Thoracic aorta (tissue), 2 donors: ENCODE results near the gene FGD4. TPM values are rescaled to one million over a fixed set of nuclear protein-coding genes. Genes with fewer than 3 reads are reported as not detected.

Source experiments
- ATAC-seq: fragments of 150-250 bp; one replicate; pipeline ENCODE4 v1.8.0; 2017; ENCODE audit warnings: low read depth; ENCODE audit not compliant: insufficient number of reproducible peaks, low FRiP score
- DNase-seq: peaks from one replicate; pipeline ENCODE4 v3.0.0-alpha.2; 2020; ENCODE audit warnings: low spot score
- H3K27ac ChIP-seq, 2 donors: fragments of 200-600 bp; sonication (generic); 1 replicate in 1 of 2; 2 replicates in 1 of 2; pipeline ENCODE4 v1.5.1; 2016; ENCODE audit warnings: mild to moderate bottlenecking in 2 of 2, moderate library complexity in 2 of 2
- H3K27me3 ChIP-seq: fragments of 200-600 bp; sonication (generic); replicated peaks from 2 replicates; pipeline ENCODE4 v1.6.0; 2016; ENCODE audit warnings: mild to moderate bottlenecking; ENCODE audit not compliant: insufficient read depth
- H3K36me3 ChIP-seq: fragments of 200-600 bp; sonication (generic); one replicate; pipeline ENCODE4 v1.5.1; 2016
- H3K4me1 ChIP-seq, 2 donors: fragments of 200-600 bp; sonication (generic); 1 replicate in 1 of 2; 2 replicates in 1 of 2; pipeline versions ENCODE4 v1.5.1 to v1.6.0; 2016; ENCODE audit warnings: low read depth in 2 of 2, mild to moderate bottlenecking in 1 of 2; ENCODE audit not compliant: control insufficient read depth in 1 of 2
- H3K4me3 ChIP-seq: fragments of 200-600 bp; sonication (generic); 2 replicates; pipeline ENCODE4 v1.5.1; 2016; ENCODE audit warnings: mild to moderate bottlenecking
- H3K9me3 ChIP-seq: fragments of 200-600 bp; sonication (generic); 2 replicates; pipeline ENCODE4 v1.5.1; 2016
- CTCF ChIP-seq: fragments of 200-600 bp; sonication (generic); IDR thresholded peaks from one replicate; pipeline ENCODE4 v1.5.1; 2019; ENCODE audit warnings: antibody characterized with exemption
- total RNA-seq, 2 donors: library from RNA; depleted of rRNA; stranded (reverse); fragments of >200 nt; gene quantifications; one replicate each; pipeline versions ENCODE4 v1.1.0 to v1.2.3, GENCODE V29; 2016

FGD4 gene
- total RNA-seq, 2 donors from 2014 or later = 52.7 to 61.6 TPM

- Histone ChIP-seq H3K36me3 (peaks cover 7% of the 10 kb centered on the region), H3K4me3 (no peak overlapping the region), H3K4me1 (peaks cover 0 to 9% of the 10 kb centered on the region in 2 donors), H3K9me3 (no peaks in the 10 kb centered on the region), H3K27me3 (no peaks in the 10 kb centered on the region), H3K27ac (no peak overlapping the region)
- ATAC-seq (no peak), DNase-seq (no peak)
- TF ChIP-seq CTCF = no peak
Observed at GRCh38 chr12:32603071-32603470, 203.7 kb downstream of the FGD4 start.

GRCh38 chr12:32603858-32604257, 204.5 kb downstream of the FGD4 start:
- H3K4me1 ChIP-seq = peaks cover 0 to 9% of the 10 kb centered on the region in 2 donors
- DNase-seq = no peak
- TF ChIP-seq CTCF = no peak
- no peak overlapping the region for H3K4me3 ChIP-seq
- no peaks in the 10 kb centered on the region for H3K27me3 ChIP-seq
- no peaks in the 10 kb centered on the region for H3K9me3 ChIP-seq
- no peak overlapping the region for H3K27ac ChIP-seq
- no peak for ATAC-seq
- peaks cover 7% of the 10 kb centered on the region for H3K36me3 ChIP-seq

- Histone ChIP-seq H3K4me1 (peaks cover 0 to 9% of the 10 kb centered on the region in 2 donors), H3K36me3 (peaks cover 7% of the 10 kb centered on the region), H3K27ac (no peak overlapping the region), H3K4me3 (no peak overlapping the region), H3K9me3 (no peaks in the 10 kb centered on the region), H3K27me3 (no peaks in the 10 kb centered on the region)
- ATAC-seq (no peak), DNase-seq (no peak)
- TF ChIP-seq CTCF = no peak
Observed at GRCh38 chr12:32604565-32604964, 205.2 kb downstream of the FGD4 start.

- Histone ChIP-seq H3K36me3 (peaks cover 7% of the 10 kb centered on the region), H3K4me1 (peaks cover 0 to 9% of the 10 kb centered on the region in 2 donors)
Observed at GRCh38 chr12:32605326-32606095, 206.2 kb downstream of the FGD4 start.

GRCh38 chr12:32606443-32606842, 207.1 kb downstream of the FGD4 start:
- ATAC-seq (no peak), DNase-seq (no peak)
- no peaks in the 10 kb centered on the region for H3K9me3 ChIP-seq
- H3K36me3 ChIP-seq = peaks cover 12% of the 10 kb centered on the region
- H3K4me1 ChIP-seq = peaks cover 0 to 9% of the 10 kb centered on the region in 2 donors
- H3K27ac ChIP-seq = no peak overlapping the region
- H3K27me3 ChIP-seq = no peaks in the 10 kb centered on the region
- no peak for TF ChIP-seq CTCF
- H3K4me3 ChIP-seq = no peak overlapping the region

More at GRCh38 chr12:32605326-32606095, 206.2 kb downstream of the FGD4 start:
- TF ChIP-seq CTCF = no peak
- Histone ChIP-seq H3K27ac (no peak overlapping the region), H3K9me3 (no peaks in the 10 kb centered on the region), H3K4me3 (no peak overlapping the region), H3K27me3 (no peaks in the 10 kb centered on the region)
- DNase-seq = no peak
- no peak for ATAC-seq
